H1 (cell line): Measurements from ENCODE around the gene CST4. TPM values are rescaled to one million over a fixed set of nuclear protein-coding genes. Genes with fewer than 3 reads are reported as not detected.

Experiments
- CTCF ChIA-PET: fragments of 300-600 bp; sonication (Branson Sonifier 250); formaldehyde crosslinking; loops from one replicate; lab custom pipeline; 2021; ENCODE audit not compliant: partially characterized antibody; lab: Charles Lee
- POLR2A ChIA-PET: fragments of 300-600 bp; sonication (Branson Sonifier 250); formaldehyde crosslinking; loops from one replicate; lab custom pipeline; 2021; ENCODE audit warnings: inconsistent platforms; ENCODE audit not compliant: partially characterized antibody; lab: Charles Lee
- DNase-seq, 2 experiments: peaks; one replicate each; pipeline versions ENCODE4 v3.0.0 to v3.0.0-alpha.2; 2010 to 2022; ENCODE audit warnings: low spot score in 2 of 2, low read depth in 1 of 2, mixed read lengths in 1 of 2
- FAIRE-seq: peaks from 2 replicates; lab custom pipeline; 2011; peaks lifted over from hg19 to GRCh38; lab: Jason Lieb, UNC
- H2AFZ ChIP-seq: 2 replicates; pipeline ENCODE4 v1.8.1; 2012; ENCODE audit warnings: low read length, inconsistent platforms
- H2AK5ac ChIP-seq: 2 replicates; pipeline ENCODE4 v1.6.1; 2013; ENCODE audit warnings: low read depth, low read length
- H2BK120ac ChIP-seq: replicated peaks from 2 replicates; pipeline ENCODE3; 2013; ENCODE audit warnings: low read depth, low read length, inconsistent platforms
- H2BK12ac ChIP-seq: 2 replicates; pipeline ENCODE4 v1.6.1; 2013; ENCODE audit warnings: low read depth, low read length
- H2BK15ac ChIP-seq: 2 replicates; pipeline ENCODE4 v1.6.1; 2013; ENCODE audit warnings: low read length
- H2BK20ac ChIP-seq: 2 replicates; pipeline ENCODE4 v1.6.1; 2013; ENCODE audit warnings: low read length
- H2BK5ac ChIP-seq: 2 replicates; pipeline ENCODE4 v1.6.1; 2013; ENCODE audit warnings: low read depth, low read length
- H3K14ac ChIP-seq: 2 replicates; pipeline ENCODE4 v1.6.1; 2013; ENCODE audit warnings: inconsistent platforms; ENCODE audit not compliant: insufficient read length
- H3K18ac ChIP-seq: 2 replicates; pipeline ENCODE4 v1.6.1; 2013; ENCODE audit warnings: low read length; ENCODE audit errors: extremely low read depth
- H3K23ac ChIP-seq: 2 replicates; pipeline ENCODE4 v1.6.1; 2013; ENCODE audit warnings: inconsistent platforms; ENCODE audit not compliant: insufficient read length
- H3K23me2 ChIP-seq: 2 replicates; pipeline ENCODE4 v1.6.1; 2013; ENCODE audit warnings: low read depth, low read length
- H3K27ac ChIP-seq: 2 replicates; pipeline ENCODE4 v1.6.1; 2011; ENCODE audit warnings: low read depth, low read length, inconsistent platforms
- H3K27me3 ChIP-seq, 4 experiments: replicated peaks in 1 of 4; 1 replicate in 1 of 4; 2 replicates in 3 of 4; pipeline versions ENCODE4 v1.6.1 to v1.8.1; 2011 to 2013; ENCODE audit warnings: low read length in 3 of 4, mild to moderate bottlenecking in 3 of 4, inconsistent platforms in 2 of 4, mixed read lengths in 2 of 4, moderate library complexity in 1 of 4; ENCODE audit not compliant: control insufficient read depth in 3 of 4, insufficient read depth in 3 of 4; ENCODE audit errors: extremely low read depth in 1 of 4
- H3K36me3 ChIP-seq, 4 experiments: 2 replicates each; pipeline versions ENCODE4 v1.6.1 to v1.8.1; 2011 to 2013; ENCODE audit warnings: mild to moderate bottlenecking in 4 of 4, low read length in 3 of 4, moderate library complexity in 2 of 4, control low read depth in 1 of 4, inconsistent platforms in 1 of 4; ENCODE audit not compliant: insufficient read depth in 4 of 4, control insufficient read depth in 2 of 4
- H3K4ac ChIP-seq: replicated peaks from 2 replicates; pipeline ENCODE3; 2013; ENCODE audit warnings: low read length, low read depth, mixed read lengths, inconsistent platforms; ENCODE audit not compliant: insufficient read length
- H3K4me1 ChIP-seq, 4 experiments: replicated peaks in 1 of 4; 1 replicate in 1 of 4; 2 replicates in 3 of 4; pipeline versions ENCODE4 v1.6.1 to v1.8.1; 2011 to 2013; ENCODE audit warnings: low read length in 3 of 4, inconsistent platforms in 2 of 4, mixed read lengths in 1 of 4; ENCODE audit not compliant: insufficient read depth in 4 of 4, control insufficient read depth in 3 of 4
- H3K4me2 ChIP-seq, 2 experiments: 2 replicates each; pipeline versions ENCODE4 v1.6.1 to v1.8.1; 2011 to 2013; ENCODE audit warnings: low read depth in 2 of 2, low read length in 2 of 2, control low read depth in 1 of 2, inconsistent platforms in 1 of 2, mild to moderate bottlenecking in 1 of 2; ENCODE audit not compliant: insufficient read depth in 1 of 2
- H3K4me3 ChIP-seq, 4 experiments: fragments of 200-600, 300-600 bp in 1 of 4; sonication (generic), shearing (Covaris generic), sonication (Bioruptor Twin) in 1 of 4; 2 replicates each; pipeline versions ENCODE4 v1.5.1 to v1.8.1; 2011 to 2016; ENCODE audit warnings: low read length in 4 of 4, low read depth in 3 of 4, control low read depth in 2 of 4, inconsistent platforms in 2 of 4, mild to moderate bottlenecking in 2 of 4, mixed read lengths in 1 of 4, moderate library complexity in 1 of 4; ENCODE audit not compliant: insufficient read depth in 2 of 4; ENCODE audit errors: extremely low read depth in 1 of 4
- H3K56ac ChIP-seq: replicated peaks from 2 replicates; pipeline ENCODE3; 2013; ENCODE audit warnings: low read depth, mild to moderate bottlenecking, mixed read lengths, low read length, inconsistent platforms; ENCODE audit not compliant: insufficient read length
- H3K79me1 ChIP-seq: 2 replicates; pipeline ENCODE4 v1.6.1; 2013; ENCODE audit warnings: low read depth, low read length, control low read depth
- H3K79me2 ChIP-seq, 2 experiments: 2 replicates each; pipeline versions ENCODE4 v1.6.1 to v1.8.1; 2012 to 2013; ENCODE audit warnings: low read length in 2 of 2, mild to moderate bottlenecking in 2 of 2, inconsistent platforms in 1 of 2; ENCODE audit not compliant: insufficient read depth in 2 of 2, control insufficient read depth in 1 of 2
- H3K9ac ChIP-seq, 4 experiments: replicated peaks in 1 of 4; 1 replicate in 1 of 4; 2 replicates in 3 of 4; pipeline versions ENCODE4 v1.6.1 to v1.8.1; 2011 to 2013; ENCODE audit warnings: low read depth in 3 of 4, low read length in 3 of 4, control low read depth in 2 of 4, mild to moderate bottlenecking in 2 of 4, moderate library complexity in 2 of 4, inconsistent platforms in 1 of 4; ENCODE audit errors: extremely low read depth in 1 of 4
- H3K9me3 ChIP-seq, 2 experiments: 2 replicates each; pipeline versions ENCODE4 v1.6.1 to v1.8.1; 2012 to 2013; ENCODE audit warnings: mild to moderate bottlenecking in 2 of 2, moderate library complexity in 2 of 2, control low read depth in 1 of 2, inconsistent platforms in 1 of 2, low read depth in 1 of 2, low read length in 1 of 2, mixed read lengths in 1 of 2; ENCODE audit not compliant: insufficient read depth in 2 of 2
- H4K20me1 ChIP-seq, 2 experiments: replicated peaks in 1 of 2; 2 replicates each; pipeline versions ENCODE3 to v1.8.1; 2011 to 2013; ENCODE audit warnings: inconsistent platforms in 2 of 2, low read length in 2 of 2, mild to moderate bottlenecking in 1 of 2; ENCODE audit not compliant: insufficient read depth in 2 of 2, control insufficient read depth in 1 of 2
- H4K5ac ChIP-seq: 2 replicates; pipeline ENCODE4 v1.6.1; 2013; ENCODE audit warnings: low read length, low read depth, mixed read lengths, inconsistent platforms; ENCODE audit not compliant: insufficient read length
- H4K8ac ChIP-seq: 2 replicates; pipeline ENCODE4 v1.8.0; 2013; ENCODE audit warnings: mild to moderate bottlenecking, moderate library complexity, low read length, inconsistent platforms; ENCODE audit not compliant: insufficient read depth; ENCODE audit errors: extremely low read depth
- H4K91ac ChIP-seq: replicated peaks from 2 replicates; pipeline ENCODE3; 2013; ENCODE audit warnings: low read length, mixed read lengths, inconsistent platforms; ENCODE audit not compliant: insufficient read length
- CBX8 ChIP-seq: fragments of 300-800, 300-1000 bp; sonication (generic); IDR thresholded peaks from 2 replicates; pipeline ENCODE4 v1.7.1; 2016; ENCODE audit warnings: low read depth, low read length, borderline replicate concordance
- JUN ChIP-seq: IDR thresholded peaks from 2 replicates; pipeline ENCODE4 v1.6.1; 2011; ENCODE audit warnings: low read depth, mild to moderate bottlenecking, improper control_type of control experiment, low read length
- NANOG ChIP-seq: IDR thresholded peaks from 2 replicates; pipeline ENCODE4 v1.6.1; 2011; ENCODE audit warnings: low read length, low read depth, mild to moderate bottlenecking, inconsistent platforms; ENCODE audit not compliant: insufficient read depth, poor library complexity, severe bottlenecking
- NRF1 ChIP-seq: IDR thresholded peaks from 2 replicates; pipeline ENCODE4 v1.6.1; 2011; ENCODE audit warnings: mild to moderate bottlenecking, low read depth, low read length, improper control_type of control experiment
- POU5F1 ChIP-seq: IDR thresholded peaks from 2 replicates; pipeline ENCODE4 v1.6.1; 2011; ENCODE audit warnings: low read depth, mild to moderate bottlenecking, low read length, moderate library complexity
- RAD21 ChIP-seq, 2 experiments: IDR thresholded peaks in 1 of 2; conservative IDR thresholded peaks in 1 of 2; 2 replicates each; pipeline ENCODE4 v1.6.1; 2011; ENCODE audit warnings: low read depth in 2 of 2, low read length in 2 of 2, improper control_type of control experiment in 1 of 2, inconsistent platforms in 1 of 2, mild to moderate bottlenecking in 1 of 2, moderate library complexity in 1 of 2
- SIN3A ChIP-seq, 2 experiments: IDR thresholded peaks in 1 of 2; conservative IDR thresholded peaks in 1 of 2; 2 replicates each; pipeline ENCODE4 v1.6.1; 2011 to 2012; ENCODE audit warnings: low read length in 2 of 2, improper control_type of control experiment in 1 of 2, low read depth in 1 of 2, mild to moderate bottlenecking in 1 of 2
- SIRT6 ChIP-seq: IDR thresholded peaks from one replicate; pipeline ENCODE4 v1.7.1; 2012; ENCODE audit warnings: low read length, inconsistent platforms
- SRF ChIP-seq: IDR thresholded peaks from 2 replicates; pipeline ENCODE4 v1.6.1; 2011; ENCODE audit warnings: mild to moderate bottlenecking, low read depth, low read length, moderate library complexity
- WGBS, 2 experiments: shearing (Covaris generic) in 1 of 2; methylation state at CpG; one replicate each; pipeline versions ENCODE4 v1.1.6 to v1.1.7; 2013 to 2015; ENCODE audit warnings: low lambda C conversion rate in 2 of 2, mixed read lengths in 2 of 2, inconsistent platforms in 1 of 2, low coverage in 1 of 2, missing lambda C conversion rate in 1 of 2; ENCODE audit not compliant: insufficient replicate concordance in 2 of 2, insufficient coverage in 1 of 2, insufficient read length in 1 of 2; ENCODE audit errors: extremely low coverage in 1 of 2, missing lambda C conversion rate in 1 of 2; 5-methylcytosine and 5-hydroxymethylcytosine counted together
- polyA plus RNA-seq, 7 experiments: library from polyadenylated mRNA; depleted of rRNA in 3 of 7; stranded (reverse) in 5 of 7; unstranded in 2 of 7; fragments of >200 nt in 5 of 7; fragments of 200-250 nt in 2 of 7; gene quantifications; 1 replicate in 5 of 7; 2 replicates in 1 of 7; 4 replicates in 1 of 7; pipeline versions ENCODE4 v1.2.1 to v1.2.3, GENCODE V29; 2011 to 2013; ENCODE audit warnings: missing spikeins in 2 of 7, mixed read lengths in 2 of 7
- total RNA-seq: library from RNA; stranded (reverse); fragmentation: NEBNext Ultra II Directional; extraction: Animal tissue kit (Norgen Biotek cat#: 25700); gene quantifications from 2 replicates; pipeline ENCODE4 v1.2.1, GENCODE V29; 2021
- TF ChIP-seq, protein P1 (sequence below): IDR thresholded peaks from 2 replicates; pipeline ENCODE4 v1.6.1; 2012; ENCODE audit warnings: inconsistent platforms
- TF ChIP-seq, protein P2 (sequence below): IDR thresholded peaks from 2 replicates; pipeline ENCODE4 v1.6.1; 2012; ENCODE audit warnings: low read length, inconsistent platforms

Gene CST4
- total and polyA plus RNA-seq, 2 of the 8 experiments (the other 6 are each of a cell fraction or from before 2014, with no cell fraction given), result not detected

DNA sequence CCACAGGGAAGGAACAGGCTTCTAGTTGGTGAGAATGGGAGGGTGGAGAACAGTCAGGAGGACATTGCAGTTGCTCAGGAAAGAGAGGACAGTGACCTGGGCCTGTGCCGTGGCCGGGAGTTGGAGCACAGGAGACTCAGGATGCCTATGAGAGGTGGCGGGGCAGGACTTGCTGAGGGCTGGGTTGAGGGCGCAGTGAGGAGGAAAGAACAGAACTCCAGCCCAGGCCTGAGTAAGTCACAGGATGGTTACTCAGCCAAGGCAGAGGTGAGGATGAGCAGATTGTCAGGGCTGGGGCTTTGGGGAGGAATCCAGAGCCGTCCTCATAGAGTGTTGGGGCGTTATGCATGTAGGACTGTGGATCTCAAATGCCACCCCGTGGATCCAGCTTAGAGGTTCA lies 21.2 kb downstream of the CST4 start:
- H3K23ac ChIP-seq, result no peak overlapping the region
- 84% methylated on average over 5 of the region's 7 CpGs; no CpG with 5 or more reads in 1 of the 2 experiments for WGBS, 2 experiments
- H2BK12ac ChIP-seq, result no peak overlapping the region; the same call in 1 of the 2 replicates
- ChIA-PET POLR2A (no interaction called here), CTCF (interaction anchor here (0.9 to 3.0 kb wide), 30 partner anchors 9 to 416 kb away, joined by 3 to 29 read pairs (median 6); partner anchors contain the start of gene CST4)
- H4K5ac ChIP-seq, result no peak overlapping the region
- H2BK120ac ChIP-seq, result no peak overlapping the region
- H3K14ac ChIP-seq, result no peak overlapping the region
- no peak overlapping the region for H2BK20ac ChIP-seq
- no peak overlapping the region for H3K4me2 ChIP-seq
- H3K9me3 ChIP-seq, result no peaks in the 10 kb centered on the region
- H3K36me3 ChIP-seq, result no peaks in the 10 kb centered on the region
- H4K91ac ChIP-seq, result no peak overlapping the region
- no peak for DNase-seq
- H3K27ac ChIP-seq, result no peak overlapping the region
- H2BK5ac ChIP-seq, result no peak overlapping the region
- no peak overlapping the region for H3K18ac ChIP-seq
- H3K9ac ChIP-seq, result no peak overlapping the region
- H3K79me1 ChIP-seq, result no peaks in the 10 kb centered on the region
- H3K4me1 ChIP-seq, result no peaks in the 10 kb centered on the region
- H4K8ac ChIP-seq, result no peak overlapping the region
- no peak overlapping the region for H3K56ac ChIP-seq
- H3K23me2 ChIP-seq, result peaks cover 9% of the 10 kb centered on the region; the same call in 1 of the 2 replicates
- H2AFZ ChIP-seq, result no peak overlapping the region
- H3K4ac ChIP-seq, result no peak overlapping the region
- peak overlapping the region; percentile 88; the same call in 1 of the 2 replicates for H2BK15ac ChIP-seq
- H3K4me3 ChIP-seq, result no peak overlapping the region
- FAIRE-seq, result no peak
- no peaks in the 10 kb centered on the region for H3K27me3 ChIP-seq
- H4K20me1 ChIP-seq, result no peaks in the 10 kb centered on the region
- no peaks in the 10 kb centered on the region for H3K79me2 ChIP-seq
- H2AK5ac ChIP-seq, result 0 out of 2 replicates have a peak overlapping the region, but pooled peaks have one; percentile 24
- TF ChIP-seq, protein P1, sequence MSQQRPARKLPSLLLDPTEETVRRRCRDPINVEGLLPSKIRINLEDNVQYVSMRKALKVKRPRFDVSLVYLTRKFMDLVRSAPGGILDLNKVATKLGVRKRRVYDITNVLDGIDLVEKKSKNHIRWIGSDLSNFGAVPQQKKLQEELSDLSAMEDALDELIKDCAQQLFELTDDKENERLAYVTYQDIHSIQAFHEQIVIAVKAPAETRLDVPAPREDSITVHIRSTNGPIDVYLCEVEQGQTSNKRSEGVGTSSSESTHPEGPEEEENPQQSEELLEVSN, result no peak
- TF ChIP-seq POU5F1 (no peak), SIRT6 (no peak), SRF (no peak), NANOG (no peak), CBX8 (no peak), SIN3A (conservative IDR thresholded peaks at IDR 0.05 in 1 of 2, IDR thresholded peaks at IDR 0.05 in 1 of 2; ENCODE audit: low read depth in 1 of 2, low read length in 2 of 2) (no peak), NRF1 (no peak), JUN (no peak), RAD21 (IDR thresholded peaks at IDR 0.05 in 1 of 2, conservative IDR thresholded peaks at IDR 0.05 in 1 of 2; ENCODE audit: low read depth in 2 of 2, low read length in 2 of 2) (no peak)
- TF ChIP-seq, protein P2, sequence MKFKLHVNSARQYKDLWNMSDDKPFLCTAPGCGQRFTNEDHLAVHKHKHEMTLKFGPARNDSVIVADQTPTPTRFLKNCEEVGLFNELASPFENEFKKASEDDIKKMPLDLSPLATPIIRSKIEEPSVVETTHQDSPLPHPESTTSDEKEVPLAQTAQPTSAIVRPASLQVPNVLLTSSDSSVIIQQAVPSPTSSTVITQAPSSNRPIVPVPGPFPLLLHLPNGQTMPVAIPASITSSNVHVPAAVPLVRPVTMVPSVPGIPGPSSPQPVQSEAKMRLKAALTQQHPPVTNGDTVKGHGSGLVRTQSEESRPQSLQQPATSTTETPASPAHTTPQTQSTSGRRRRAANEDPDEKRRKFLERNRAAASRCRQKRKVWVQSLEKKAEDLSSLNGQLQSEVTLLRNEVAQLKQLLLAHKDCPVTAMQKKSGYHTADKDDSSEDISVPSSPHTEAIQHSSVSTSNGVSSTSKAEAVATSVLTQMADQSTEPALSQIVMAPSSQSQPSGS, result no peak
